PFSK-1 (cell line): ENCODE measurements around the gene BPI.

Source experiments
- POLR2AphosphoS5 ChIP-seq: IDR thresholded peaks from 2 replicates; pipeline ENCODE4 v1.6.1; 2012; ENCODE audit warnings: low read depth, mild to moderate bottlenecking, control low read depth, low read length, moderate library complexity
- TAF1 ChIP-seq: IDR thresholded peaks from 2 replicates; pipeline ENCODE4 v1.6.1; 2012; ENCODE audit warnings: low read length, control low read depth, borderline replicate concordance; ENCODE audit not compliant: insufficient read depth

- no peak for TF ChIP-seq POLR2AphosphoS5
- no peak for TF ChIP-seq TAF1
These were observed 28.0 kb upstream of the BPI start for GRCh38 chr20:38275815-38276550.
